Breast epithelium (tissue), 3 donors: ENCODE measurements around the gene CFAP20.
"Not testable (repeated sequence)": the region's sequence is repeated elsewhere in the genome, so short reads cannot be mapped to it uniquely, and the experiment has no call there.

Experiments
- POLR2A ChIP-seq: fragments of 450-650 bp; IDR thresholded peaks from one replicate; pipeline ENCODE4 v1.6.1; 2016; ENCODE audit warnings: antibody characterized with exemption, mild to moderate bottlenecking, moderate library complexity
- POLR2AphosphoS5 ChIP-seq, 3 donors: sonication (generic); formaldehyde crosslinking; IDR thresholded peaks; one replicate each; pipeline ENCODE4 v1.6.1; 2017; ENCODE audit warnings: antibody characterized with exemption in 3 of 3
- TF ChIP-seq, protein P1 (sequence below), 3 donors: fragments of 450-650 bp; IDR thresholded peaks; one replicate each; pipeline ENCODE4 v1.5.1; 2016 to 2017; ENCODE audit warnings: antibody characterized with exemption in 3 of 3, mild to moderate bottlenecking in 3 of 3, moderate library complexity in 3 of 3

DNA sequence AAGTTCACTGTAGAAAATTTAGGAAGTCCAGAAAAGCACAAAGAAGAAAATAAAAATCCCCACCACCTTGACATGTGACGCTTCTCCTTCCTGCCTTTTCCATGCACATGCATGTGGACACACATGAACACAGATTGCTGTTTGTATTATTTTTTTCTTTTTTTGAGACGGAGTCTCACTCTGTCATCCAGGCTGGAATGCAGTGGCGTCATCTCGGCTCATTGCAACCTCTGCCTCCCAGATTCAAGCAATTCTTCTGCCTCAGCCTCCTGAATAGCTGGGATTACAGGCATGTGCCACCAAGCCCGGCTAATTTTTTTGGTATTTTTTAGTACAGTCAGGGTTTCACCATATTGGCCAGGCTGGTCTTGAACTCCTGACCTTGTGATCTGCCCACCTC, 48.5 kb downstream of the CFAP20 start:
- TF ChIP-seq, protein P1, sequence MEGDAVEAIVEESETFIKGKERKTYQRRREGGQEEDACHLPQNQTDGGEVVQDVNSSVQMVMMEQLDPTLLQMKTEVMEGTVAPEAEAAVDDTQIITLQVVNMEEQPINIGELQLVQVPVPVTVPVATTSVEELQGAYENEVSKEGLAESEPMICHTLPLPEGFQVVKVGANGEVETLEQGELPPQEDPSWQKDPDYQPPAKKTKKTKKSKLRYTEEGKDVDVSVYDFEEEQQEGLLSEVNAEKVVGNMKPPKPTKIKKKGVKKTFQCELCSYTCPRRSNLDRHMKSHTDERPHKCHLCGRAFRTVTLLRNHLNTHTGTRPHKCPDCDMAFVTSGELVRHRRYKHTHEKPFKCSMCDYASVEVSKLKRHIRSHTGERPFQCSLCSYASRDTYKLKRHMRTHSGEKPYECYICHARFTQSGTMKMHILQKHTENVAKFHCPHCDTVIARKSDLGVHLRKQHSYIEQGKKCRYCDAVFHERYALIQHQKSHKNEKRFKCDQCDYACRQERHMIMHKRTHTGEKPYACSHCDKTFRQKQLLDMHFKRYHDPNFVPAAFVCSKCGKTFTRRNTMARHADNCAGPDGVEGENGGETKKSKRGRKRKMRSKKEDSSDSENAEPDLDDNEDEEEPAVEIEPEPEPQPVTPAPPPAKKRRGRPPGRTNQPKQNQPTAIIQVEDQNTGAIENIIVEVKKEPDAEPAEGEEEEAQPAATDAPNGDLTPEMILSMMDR (IDR thresholded peaks at IDR 0.05) = not testable (repeated sequence)
- not testable (repeated sequence) for TF ChIP-seq POLR2A; POLR2AphosphoS5 (IDR thresholded peaks at IDR 0.05)
